Lower leg skin (tissue), 3 donors: Measurements from ENCODE around the gene PRAMEF1.
"Not testable (repeated sequence)": the region's sequence is repeated elsewhere in the genome, so short reads cannot be mapped to it uniquely, and the experiment has no call there.

ENCODE experiments used
- CTCF ChIP-seq, 3 donors: fragments of 450-650 bp; IDR thresholded peaks; one replicate each; pipeline ENCODE4 v1.5.1; 2016; ENCODE audit warnings: antibody characterized with exemption in 3 of 3, mild to moderate bottlenecking in 3 of 3, moderate library complexity in 2 of 3
- POLR2A ChIP-seq, 2 donors: fragments of 450-650 bp; IDR thresholded peaks; one replicate each; pipeline ENCODE4 v1.6.1; 2016 to 2017; ENCODE audit warnings: antibody characterized with exemption in 2 of 2, mild to moderate bottlenecking in 1 of 2, moderate library complexity in 1 of 2

DNA sequence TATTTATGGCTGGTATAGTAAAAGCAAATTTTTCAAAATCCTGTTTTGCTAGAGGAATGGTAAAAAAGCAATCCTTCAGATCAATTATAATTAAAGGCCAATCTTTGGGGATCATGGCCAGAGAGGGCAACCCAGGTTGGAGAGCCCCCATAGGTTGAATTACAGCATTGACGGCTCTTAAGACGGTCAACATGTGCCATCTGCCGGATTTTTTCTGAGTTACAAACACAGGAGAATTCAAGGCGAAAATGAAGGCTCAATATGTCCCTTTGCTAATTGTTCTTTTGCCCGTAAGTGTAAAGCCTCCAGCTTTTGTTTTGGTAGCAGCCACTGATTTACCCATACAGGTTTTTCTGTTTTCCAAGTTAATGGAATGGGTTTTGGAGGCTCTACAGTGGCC is 9.7 kb upstream of the PRAMEF1 start:
- TF ChIP-seq CTCF, POLR2A (IDR thresholded peaks at IDR 0.05): not testable (repeated sequence)
